BJ (cell line): ENCODE results near the gene OR10P1. TPM values are rescaled to one million over a fixed set of nuclear protein-coding genes. Genes with fewer than 3 reads are reported as not detected.

Experiments
- CTCF ChIA-PET: fragments of 350-600 bp; formaldehyde crosslinking; extraction: SDS; loops from one replicate; lab custom pipeline; 2021; ENCODE audit warnings: antibody characterized with exemption, inconsistent platforms; lab: Yijun Ruan, JAX
- POLR2A ChIA-PET: fragments of 300-600 bp; sonication (Branson Sonifier 250); formaldehyde crosslinking; extraction: SDS; loops from one replicate; lab custom pipeline; 2021; ENCODE audit warnings: antibody characterized with exemption; lab: Charles Lee
- DNase-seq: peaks from one replicate; pipeline ENCODE4 v3.0.0-alpha.2; 2011; ENCODE audit warnings: low read depth
- H3K27me3 ChIP-seq: 2 replicates; pipeline ENCODE4 v1.6.0; 2011; ENCODE audit warnings: low read length; ENCODE audit not compliant: control insufficient read depth, insufficient read depth
- H3K36me3 ChIP-seq: 2 replicates; pipeline ENCODE4 v1.5.1; 2011; ENCODE audit warnings: low read length; ENCODE audit not compliant: control insufficient read depth, insufficient read depth
- H3K4me3 ChIP-seq: 2 replicates; pipeline ENCODE4 v1.5.1; 2011; ENCODE audit warnings: low read depth, mild to moderate bottlenecking, control low read depth, low read length
- polyA plus RNA-seq: library from polyadenylated mRNA; depleted of rRNA; stranded (reverse); fragments of >200 nt; gene quantifications from 2 replicates; pipeline ENCODE4 v1.2.3, GENCODE V29; 2011
- TF ChIP-seq, protein P1 (sequence below): IDR thresholded peaks from 2 replicates; pipeline ENCODE4 v1.5.1; 2011; ENCODE audit warnings: low read depth, mild to moderate bottlenecking, control low read depth, inconsistent platforms, low read length, moderate library complexity; ENCODE audit not compliant: insufficient read depth

The OR10P1 gene
- polyA plus RNA-seq, 1 experiment: not detected

DNA sequence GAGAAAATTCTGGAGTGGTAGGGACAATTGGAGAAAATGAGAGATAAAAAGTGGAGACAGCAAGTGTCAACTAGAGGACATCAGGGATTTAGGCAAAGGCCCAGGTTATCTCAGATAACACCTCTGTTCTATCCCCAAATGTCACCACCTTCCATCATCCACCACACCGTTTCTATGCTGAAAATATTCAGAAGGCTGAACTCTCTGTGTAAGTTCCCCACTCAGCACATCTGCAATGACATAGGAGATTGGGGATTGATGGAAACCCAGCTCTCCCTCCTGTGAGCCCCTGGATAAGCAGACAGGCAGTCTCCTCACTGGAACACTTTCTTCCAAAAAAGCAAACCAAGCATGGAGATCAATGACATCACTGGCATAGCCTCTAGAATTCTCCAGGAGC, 5.6 kb upstream of the OR10P1 start:
- no peaks in the 10 kb centered on the region for H3K36me3 ChIP-seq
- DNase-seq: no peak
- no peaks in the 10 kb centered on the region; the same call in 1 of the 2 replicates for H3K27me3 ChIP-seq
- no peak overlapping the region for H3K4me3 ChIP-seq
- CTCF ChIA-PET: interaction anchor here (1.8 kb wide), 1 partner anchor 9 kb away, joined by 4 read pairs; no protein-coding TSS in a partner anchor
- POLR2A ChIA-PET: no interaction called here
- TF ChIP-seq, protein P1, sequence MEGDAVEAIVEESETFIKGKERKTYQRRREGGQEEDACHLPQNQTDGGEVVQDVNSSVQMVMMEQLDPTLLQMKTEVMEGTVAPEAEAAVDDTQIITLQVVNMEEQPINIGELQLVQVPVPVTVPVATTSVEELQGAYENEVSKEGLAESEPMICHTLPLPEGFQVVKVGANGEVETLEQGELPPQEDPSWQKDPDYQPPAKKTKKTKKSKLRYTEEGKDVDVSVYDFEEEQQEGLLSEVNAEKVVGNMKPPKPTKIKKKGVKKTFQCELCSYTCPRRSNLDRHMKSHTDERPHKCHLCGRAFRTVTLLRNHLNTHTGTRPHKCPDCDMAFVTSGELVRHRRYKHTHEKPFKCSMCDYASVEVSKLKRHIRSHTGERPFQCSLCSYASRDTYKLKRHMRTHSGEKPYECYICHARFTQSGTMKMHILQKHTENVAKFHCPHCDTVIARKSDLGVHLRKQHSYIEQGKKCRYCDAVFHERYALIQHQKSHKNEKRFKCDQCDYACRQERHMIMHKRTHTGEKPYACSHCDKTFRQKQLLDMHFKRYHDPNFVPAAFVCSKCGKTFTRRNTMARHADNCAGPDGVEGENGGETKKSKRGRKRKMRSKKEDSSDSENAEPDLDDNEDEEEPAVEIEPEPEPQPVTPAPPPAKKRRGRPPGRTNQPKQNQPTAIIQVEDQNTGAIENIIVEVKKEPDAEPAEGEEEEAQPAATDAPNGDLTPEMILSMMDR: no peak

DNA sequence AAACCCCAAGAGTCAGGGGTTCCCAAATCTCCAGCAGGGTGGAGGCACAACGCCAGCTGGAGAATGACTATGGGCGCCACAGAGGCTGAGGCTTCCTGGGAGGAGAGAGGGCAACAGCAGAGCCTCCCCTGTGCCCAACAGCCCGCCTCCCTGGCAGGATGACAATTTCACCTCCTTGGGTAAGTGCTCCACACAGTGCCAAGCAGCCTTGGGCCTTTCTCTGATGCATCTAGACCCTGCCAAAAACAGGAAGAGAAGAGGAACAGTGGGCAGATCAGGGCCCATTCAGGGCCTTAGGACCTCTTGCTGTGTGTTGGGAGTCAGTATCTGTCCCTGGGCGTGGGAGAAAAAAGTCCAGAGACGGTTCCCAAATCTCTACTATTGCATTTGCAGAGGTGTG, 5.0 kb upstream of the OR10P1 start:
- Histone ChIP-seq H3K27me3 (no peaks in the 10 kb centered on the region; the same call in 1 of the 2 replicates), H3K4me3 (no peak overlapping the region), H3K36me3 (no peaks in the 10 kb centered on the region)
- CTCF ChIA-PET: interaction anchor here (0.8 to 1.0 kb wide), 2 partner anchors 12 to 13 kb away, joined by 3 to 4 read pairs; no protein-coding TSS in a partner anchor
- POLR2A ChIA-PET: no interaction called here
- TF ChIP-seq, protein P1: no peak
- DNase-seq: no peak

DNA sequence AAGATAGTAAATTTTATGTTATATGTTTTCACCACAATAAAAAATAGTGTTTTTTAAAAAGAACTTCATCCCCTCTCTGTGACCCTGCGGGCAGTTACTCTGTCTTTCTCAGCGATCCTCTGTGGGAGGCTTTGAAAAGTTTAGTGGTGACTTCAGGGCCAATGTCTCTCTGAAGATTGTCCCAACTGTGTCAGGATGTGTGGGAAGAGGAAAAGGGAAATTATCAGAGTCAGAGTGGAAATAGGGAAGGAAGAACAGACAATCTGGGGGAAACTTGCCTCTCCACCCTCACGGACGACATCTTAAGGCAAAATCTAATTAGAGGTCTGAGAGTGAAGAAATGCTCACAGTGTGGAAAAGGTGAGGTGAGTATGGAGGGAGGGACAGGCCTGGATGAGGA, 3.5 kb upstream of the OR10P1 start:
- no peak overlapping the region for H3K4me3 ChIP-seq
- ChIA-PET CTCF (interaction anchor here (1.2 kb wide), 1 partner anchor 24 kb away, joined by 3 read pairs; no protein-coding TSS in a partner anchor), POLR2A (no interaction called here)
- no peaks in the 10 kb centered on the region for H3K36me3 ChIP-seq
- DNase-seq: no peak
- H3K27me3 ChIP-seq: no peaks in the 10 kb centered on the region; the same call in 1 of the 2 replicates
- TF ChIP-seq, protein P1: no peak

DNA sequence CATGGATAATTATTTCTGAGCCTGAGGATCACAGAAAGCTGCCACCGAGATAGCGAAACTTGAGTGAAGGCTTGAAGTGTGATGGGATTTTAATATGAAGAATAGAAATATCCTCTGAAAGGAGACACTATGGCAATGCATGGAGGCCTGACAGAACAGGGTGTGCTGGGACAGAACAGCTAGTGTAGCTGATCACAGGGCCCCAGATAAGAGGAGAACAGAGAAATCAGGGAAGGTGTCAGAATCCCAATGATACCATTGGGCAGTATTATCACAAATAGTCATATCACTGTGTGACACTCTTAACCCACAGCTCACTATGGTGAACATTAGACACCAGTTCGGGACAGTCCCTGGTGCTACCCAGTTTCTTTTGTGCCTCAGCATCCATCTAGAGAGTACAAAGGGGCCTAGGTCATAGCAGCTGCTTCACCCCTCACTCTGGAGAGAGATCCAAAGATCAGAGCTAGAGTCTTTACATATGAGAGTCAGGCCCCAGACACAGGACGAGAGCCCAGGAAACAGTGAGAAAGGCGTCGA, 506 bp upstream of the OR10P1 start:
- CTCF ChIA-PET: interaction anchor here (2.8 kb wide), 1 partner anchor 20 kb away, joined by 9 read pairs; no protein-coding TSS in a partner anchor
- Histone ChIP-seq H3K4me3 (no peak overlapping the region), H3K36me3 (no peaks in the 10 kb centered on the region), H3K27me3 (no peaks in the 10 kb centered on the region; the same call in 1 of the 2 replicates)
- TF ChIP-seq, protein P1: no peak
- POLR2A ChIA-PET: no interaction called here
- DNase-seq: no peak

DNA sequence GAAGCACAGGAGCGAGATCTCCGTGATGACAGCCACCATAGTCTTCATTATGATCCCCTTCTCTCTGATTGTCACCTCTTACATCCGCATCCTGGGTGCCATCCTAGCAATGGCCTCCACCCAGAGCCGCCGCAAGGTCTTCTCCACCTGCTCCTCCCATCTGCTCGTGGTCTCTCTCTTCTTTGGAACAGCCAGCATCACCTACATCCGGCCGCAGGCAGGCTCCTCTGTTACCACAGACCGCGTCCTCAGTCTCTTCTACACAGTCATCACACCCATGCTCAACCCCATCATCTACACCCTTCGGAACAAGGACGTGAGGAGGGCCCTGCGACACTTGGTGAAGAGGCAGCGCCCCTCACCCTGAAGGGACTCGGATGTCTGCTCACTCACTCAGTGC, 775 bp downstream of the OR10P1 start:
- Histone ChIP-seq H3K36me3 (no peaks in the 10 kb centered on the region), H3K27me3 (no peaks in the 10 kb centered on the region; the same call in 1 of the 2 replicates), H3K4me3 (no peak overlapping the region)
- TF ChIP-seq, protein P1: no peak
- DNase-seq: no peak
- ChIA-PET POLR2A (no interaction called here), CTCF (interaction anchor here (0.6 kb wide), 1 partner anchor 1037 kb away, joined by 3 read pairs; no protein-coding TSS in a partner anchor)
